Mesendoderm (in vitro differentiated cells): Measurements from ENCODE around the gene SIRT6.
"Not testable (repeated sequence)": the region's sequence is repeated elsewhere in the genome, so short reads cannot be mapped to it uniquely, and the experiment has no call there.

Experiments used
- DNase-seq: peaks from one replicate; pipeline ENCODE4 v3.0.0; 2013
- H2AK5ac ChIP-seq: 2 replicates; pipeline ENCODE4 v1.6.1; 2013; ENCODE audit warnings: low read length, inconsistent platforms
- H2BK120ac ChIP-seq: 2 replicates; pipeline ENCODE4 v1.6.1; 2013; ENCODE audit warnings: low read depth, mild to moderate bottlenecking, low read length, moderate library complexity, mixed read lengths
- H2BK15ac ChIP-seq: replicated peaks from 2 replicates; pipeline ENCODE4 v1.6.1; 2013; ENCODE audit warnings: low read depth, mild to moderate bottlenecking, moderate library complexity
- H2BK5ac ChIP-seq: 2 replicates; pipeline ENCODE4 v1.6.1; 2013; ENCODE audit warnings: low read length, inconsistent platforms
- H3K18ac ChIP-seq: 2 replicates; pipeline ENCODE4 v1.6.1; 2013; ENCODE audit warnings: mild to moderate bottlenecking, low read length, mixed read lengths
- H3K23ac ChIP-seq: one replicate; pipeline ENCODE4 v1.6.1; 2013; ENCODE audit warnings: low read length
- H3K27ac ChIP-seq: 2 replicates; pipeline ENCODE4 v1.5.1; 2013; ENCODE audit warnings: low read depth, mild to moderate bottlenecking, inconsistent platforms, low read length, moderate library complexity
- H3K27me3 ChIP-seq: 2 replicates; pipeline ENCODE4 v1.6.1; 2013; ENCODE audit warnings: low read length, control low read depth, mild to moderate bottlenecking, inconsistent platforms; ENCODE audit not compliant: insufficient read depth, poor library complexity
- H3K36me3 ChIP-seq: 2 replicates; pipeline ENCODE4 v1.6.1; 2013; ENCODE audit warnings: low read length, inconsistent platforms; ENCODE audit not compliant: control insufficient read depth, insufficient read depth
- H3K4ac ChIP-seq: one replicate; pipeline ENCODE4 v1.6.1; 2013; ENCODE audit warnings: low read depth, mild to moderate bottlenecking, low read length, moderate library complexity
- H3K4me1 ChIP-seq: 2 replicates; pipeline ENCODE4 v1.6.1; 2013; ENCODE audit warnings: low read depth, low read length, inconsistent platforms; ENCODE audit not compliant: control insufficient read depth
- H3K4me2 ChIP-seq: 2 replicates; pipeline ENCODE4 v1.6.1; 2013; ENCODE audit warnings: low read length
- H3K4me3 ChIP-seq: 2 replicates; pipeline ENCODE4 v1.5.1; 2013; ENCODE audit warnings: mild to moderate bottlenecking, low read length
- H3K56ac ChIP-seq: one replicate; pipeline ENCODE4 v1.6.1; 2013; ENCODE audit warnings: low read length
- H3K79me1 ChIP-seq: 2 replicates; pipeline ENCODE4 v1.6.1; 2013; ENCODE audit warnings: low read length, inconsistent platforms
- H3K79me2 ChIP-seq: 2 replicates; pipeline ENCODE4 v1.6.1; 2013; ENCODE audit warnings: mild to moderate bottlenecking, low read length; ENCODE audit not compliant: control insufficient read depth, insufficient read depth
- H3K9ac ChIP-seq: 2 replicates; pipeline ENCODE4 v1.6.1; 2013; ENCODE audit warnings: low read length, inconsistent platforms
- H4K5ac ChIP-seq: one replicate; pipeline ENCODE4 v1.6.1; 2013; ENCODE audit warnings: low read length
- H4K8ac ChIP-seq: one replicate; pipeline ENCODE4 v1.6.1; 2013; ENCODE audit warnings: low read depth, mild to moderate bottlenecking, control low read depth, low read length, moderate library complexity
- WGBS: extraction: QIAGEN DNeasy Blood & Tissue Kit; methylation state at CpG from one replicate; pipeline ENCODE4 v1.1.7; 2013; ENCODE audit warnings: low lambda C conversion rate, missing lambda C conversion rate; ENCODE audit not compliant: insufficient coverage; ENCODE audit errors: extremely low coverage; 5-methylcytosine and 5-hydroxymethylcytosine counted together

SIRT6 gene

GRCh38 chr19:4194353-4194752 is 12.0 kb upstream of the SIRT6 start:
- Histone ChIP-seq H3K27ac (no peak overlapping the region), H2BK15ac (no peak overlapping the region), H3K79me2 (no peaks in the 10 kb centered on the region), H3K36me3 (no peaks in the 10 kb centered on the region), H2BK5ac (no peak overlapping the region), H2BK120ac (no peak overlapping the region), H3K79me1 (no peaks in the 10 kb centered on the region), H3K4ac (no peak overlapping the region), H3K18ac (no peak overlapping the region), H3K4me3 (no peak overlapping the region), H3K27me3 (no peaks in the 10 kb centered on the region), H3K4me1 (no peaks in the 10 kb centered on the region), H4K8ac (no peak overlapping the region), H4K5ac (no peak overlapping the region), H3K23ac (no peak overlapping the region), H3K56ac (no peak overlapping the region), H2AK5ac (no peak overlapping the region), H3K9ac (no peak overlapping the region), H3K4me2 (no peak overlapping the region)
- WGBS = no CpG with 5 or more reads among the region's 7 CpGs
- DNase-seq = no peak

GRCh38 chr19:4192537-4192936 is 10.2 kb upstream of the SIRT6 start:
- H2BK120ac ChIP-seq, H3K79me2 ChIP-seq, H3K23ac ChIP-seq, H4K8ac ChIP-seq, H3K27me3 ChIP-seq, H3K36me3 ChIP-seq, H2BK15ac ChIP-seq, H3K4me3 ChIP-seq, H3K56ac ChIP-seq, H3K9ac ChIP-seq, H3K4ac ChIP-seq, H3K18ac ChIP-seq, H3K4me1 ChIP-seq, H3K27ac ChIP-seq, H3K4me2 ChIP-seq, H2BK5ac ChIP-seq, H4K5ac ChIP-seq, H2AK5ac ChIP-seq, DNase-seq, H3K79me1 ChIP-seq: not testable (repeated sequence)
- WGBS = no CpG with 5 or more reads among the region's 3 CpGs

GRCh38 chr19:4189641-4190040 is 7.3 kb upstream of the SIRT6 start:
- Histone ChIP-seq H2BK15ac (no peak overlapping the region), H4K8ac (no peak overlapping the region), H3K4me3 (no peak overlapping the region), H3K18ac (no peak overlapping the region), H4K5ac (no peak overlapping the region), H3K4ac (no peak overlapping the region), H3K4me1 (no peaks in the 10 kb centered on the region), H3K36me3 (no peaks in the 10 kb centered on the region), H2BK120ac (no peak overlapping the region), H2AK5ac (no peak overlapping the region), H2BK5ac (no peak overlapping the region), H3K79me1 (no peaks in the 10 kb centered on the region), H3K27ac (no peak overlapping the region), H3K79me2 (no peaks in the 10 kb centered on the region), H3K27me3 (no peaks in the 10 kb centered on the region), H3K23ac (no peak overlapping the region), H3K9ac (no peak overlapping the region), H3K4me2 (no peak overlapping the region), H3K56ac (no peak overlapping the region)
- WGBS = no CpG with 5 or more reads among the region's 5 CpGs
- DNase-seq = no peak

GRCh38 chr19:4187313-4188122 is 5.2 kb upstream of the SIRT6 start:
- no peak overlapping the region for H3K23ac ChIP-seq
- no peak for DNase-seq
- no peaks in the 10 kb centered on the region for H3K79me1 ChIP-seq
- H3K9ac ChIP-seq = no peak overlapping the region
- H3K4ac ChIP-seq = no peak overlapping the region
- H3K27ac ChIP-seq = no peak overlapping the region
- H2BK5ac ChIP-seq = no peak overlapping the region
- no peaks in the 10 kb centered on the region for H3K4me1 ChIP-seq
- no peak overlapping the region for H3K4me3 ChIP-seq
- H3K4me2 ChIP-seq = no peak overlapping the region
- no peak overlapping the region for H2BK120ac ChIP-seq
- no peak overlapping the region for H3K18ac ChIP-seq
- H3K79me2 ChIP-seq = no peaks in the 10 kb centered on the region
- H3K27me3 ChIP-seq = no peaks in the 10 kb centered on the region
- no CpG with 5 or more reads among the region's 10 CpGs for WGBS
- no peak overlapping the region for H3K56ac ChIP-seq
- no peak overlapping the region for H2BK15ac ChIP-seq
- no peak overlapping the region for H2AK5ac ChIP-seq
- H3K36me3 ChIP-seq = no peaks in the 10 kb centered on the region
- no peak overlapping the region for H4K8ac ChIP-seq
- H4K5ac ChIP-seq = no peak overlapping the region

- H3K79me2 ChIP-seq = no peaks in the 10 kb centered on the region
- H4K5ac ChIP-seq = no peak overlapping the region
- H3K18ac ChIP-seq = no peak overlapping the region
- no peak overlapping the region for H2BK120ac ChIP-seq
- no peaks in the 10 kb centered on the region for H3K36me3 ChIP-seq
- no peak overlapping the region for H3K27ac ChIP-seq
- no peak overlapping the region for H3K4me3 ChIP-seq
- WGBS = no CpG with 5 or more reads among the region's 22 CpGs
- no peak overlapping the region for H3K4me2 ChIP-seq
- no peak overlapping the region for H2BK15ac ChIP-seq
- no peak overlapping the region for H3K4ac ChIP-seq
- H3K4me1 ChIP-seq = no peaks in the 10 kb centered on the region
- no peak overlapping the region for H2BK5ac ChIP-seq
- H3K23ac ChIP-seq = no peak overlapping the region
- no peaks in the 10 kb centered on the region for H3K27me3 ChIP-seq
- H3K79me1 ChIP-seq = peaks cover 2% of the 10 kb centered on the region
- no peak overlapping the region for H4K8ac ChIP-seq
- no peak overlapping the region for H3K9ac ChIP-seq
- peak overlapping the region; percentile 64 for H3K56ac ChIP-seq
- H2AK5ac ChIP-seq = no peak overlapping the region
- peak; percentile 91 for DNase-seq
These were observed 4.0 kb upstream of the SIRT6 start for GRCh38 chr19:4186087-4186993.
